ENCODE measurements around the gene ITPK1. TPM values are rescaled to one million over a fixed set of nuclear protein-coding genes. Genes with fewer than 3 reads are reported as not detected.

ITPK1 gene
- total and polyA plus RNA-seq, 2 experiments from 2014 or later: 35.9 to 101 TPM

GRCh38 chr14:93105362-93105761, 10.4 kb downstream of the ITPK1 start:
- peaks cover 67% of the 10 kb centered on the region for H3K4me1 Mint-ChIP-seq
- H3K4me3 ChIP-seq: no peak overlapping the region
- H3K79me2 ChIP-seq (replicated peaks; ENCODE audit: insufficient read depth): peaks cover 100% of the 10 kb centered on the region
- H2AFZ ChIP-seq: no peak overlapping the region
- H3K4me1 ChIP-seq (ENCODE audit: insufficient read depth): peaks cover 26% of the 10 kb centered on the region
- no peaks in the 10 kb centered on the region for H3K36me3 ChIP-seq (ENCODE audit: insufficient read depth)
- peaks cover 17% of the 10 kb centered on the region for H3K27me3 Mint-ChIP-seq (ENCODE audit: insufficient read depth, low read depth, poor library complexity)
- no peaks in the 10 kb centered on the region for H3K9me3 Mint-ChIP-seq
- H3K27ac Mint-ChIP-seq: no peak overlapping the region
- H3K9me2 ChIP-seq (ENCODE audit: insufficient read depth): no peaks in the 10 kb centered on the region
- peaks cover 61% of the 10 kb centered on the region for H4K20me1 ChIP-seq (replicated peaks; ENCODE audit: insufficient read depth)
- no peak overlapping the region for H3K27ac ChIP-seq (ENCODE audit: low read depth)
- ATAC-seq: no peak
- no peaks in the 10 kb centered on the region for H3K27me3 ChIP-seq (ENCODE audit: insufficient read depth)
- no peak overlapping the region for H3K4me2 ChIP-seq
- DNase-seq (ENCODE audit: low spot score): no peak
- H3F3A ChIP-seq (replicated peaks; ENCODE audit: low read depth): no peaks in the 10 kb centered on the region
- H3K4me3 Mint-ChIP-seq: no peak overlapping the region
- TF ChIP-seq NANOG (IDR thresholded peaks at IDR 0.05; ENCODE audit: borderline replicate concordance) (no peak), CREB1 (CRISPR knock-in tag; IDR thresholded peaks at IDR 0.05; ENCODE audit: low read depth) (no peak), JUNB (IDR thresholded peaks at IDR 0.05; ENCODE audit: unreplicated experiment) (no peak), ZNF114 (CRISPR knock-in tag; IDR thresholded peaks at IDR 0.05) (no peak), STAT1 (IDR thresholded peaks at IDR 0.05; ENCODE audit: unreplicated experiment) (no peak), EZH2phosphoT487 (IDR thresholded peaks at IDR 0.05; ENCODE audit: unreplicated experiment) (no peak), CTCF (conservative IDR thresholded peaks at IDR 0.05; ENCODE audit: low read depth in 2 of 2) (no peak)
- peaks cover 3% of the 10 kb centered on the region; the same call in 1 of the 3 replicates for H3K36me3 Mint-ChIP-seq (ENCODE audit: low read depth)

- Histone ChIP-seq H3K9me2 (ENCODE audit: insufficient read depth) (no peaks in the 10 kb centered on the region), H3K4me3 (no peak overlapping the region), H2AFZ (no peak overlapping the region), H3K79me2 (replicated peaks; ENCODE audit: insufficient read depth) (peaks cover 100% of the 10 kb centered on the region), H3F3A (replicated peaks; ENCODE audit: low read depth) (no peaks in the 10 kb centered on the region), H3K27me3 (ENCODE audit: insufficient read depth) (no peaks in the 10 kb centered on the region), H3K4me1 (ENCODE audit: insufficient read depth) (peaks cover 22% of the 10 kb centered on the region), H3K36me3 (ENCODE audit: insufficient read depth) (no peaks in the 10 kb centered on the region), H3K4me2 (no peak overlapping the region), H4K20me1 (replicated peaks; ENCODE audit: insufficient read depth) (peaks cover 57% of the 10 kb centered on the region), H3K27ac (ENCODE audit: low read depth) (no peak overlapping the region)
- ATAC-seq (peak; percentile 82), DNase-seq (ENCODE audit: low spot score) (peak; percentile 74)
- Mint-ChIP-seq H3K9me3 (no peaks in the 10 kb centered on the region), H3K36me3 (ENCODE audit: low read depth) (no peaks in the 10 kb centered on the region; the same call in 2 of the 3 replicates), H3K4me3 (no peak overlapping the region), H3K27me3 (ENCODE audit: insufficient read depth, low read depth, poor library complexity) (peaks cover 14% of the 10 kb centered on the region), H3K27ac (no peak overlapping the region), H3K4me1 (peaks cover 67% of the 10 kb centered on the region)
- TF ChIP-seq STAT1 (IDR thresholded peaks at IDR 0.05; ENCODE audit: unreplicated experiment) (no peak), ETS1 (IDR thresholded peaks at IDR 0.05) (no peak), CREB1 (CRISPR knock-in tag; IDR thresholded peaks at IDR 0.05; ENCODE audit: low read depth) (no peak), EZH2phosphoT487 (IDR thresholded peaks at IDR 0.05; ENCODE audit: unreplicated experiment) (no peak), CTCF (conservative IDR thresholded peaks at IDR 0.05; ENCODE audit: low read depth in 2 of 2) (peak in 1 of 2 experiments; percentile 39; a peak in 3 of 4 replicates), ZNF462 (CRISPR knock-in tag; IDR thresholded peaks at IDR 0.05) (no peak)
Measured at GRCh38 chr14:93104961-93105360, 10.8 kb downstream of the ITPK1 start.

Data from GM23338 (cell line).